Liver (tissue), 3 donors: ENCODE results near the gene RBM47.

Experiments
- CTCF ChIP-seq: fragments of 150-350 bp; IDR thresholded peaks from 2 replicates; pipeline ENCODE4 v1.5.1; 2017; ENCODE audit warnings: improper control_type of control experiment, low read depth, low read length; ENCODE audit not compliant: missing input control
- GABPA ChIP-seq, 2 donors: IDR thresholded peaks in 1 of 2; conservative IDR thresholded peaks in 1 of 2; 2 replicates each; pipeline ENCODE4 v1.6.1; 2016; ENCODE audit warnings: antibody characterized with exemption in 2 of 2, mild to moderate bottlenecking in 1 of 2, moderate library complexity in 1 of 2
- SP1 ChIP-seq: IDR thresholded peaks from 2 replicates; pipeline ENCODE4 v1.6.1; 2018; ENCODE audit warnings: antibody characterized with exemption, mild to moderate bottlenecking
- TAF1 ChIP-seq: conservative IDR thresholded peaks from 2 replicates; pipeline ENCODE4 v1.6.1; 2016; ENCODE audit warnings: antibody characterized with exemption, mild to moderate bottlenecking
- YY1 ChIP-seq: IDR thresholded peaks from 2 replicates; pipeline ENCODE4 v1.6.1; 2016; ENCODE audit warnings: antibody characterized with exemption, mild to moderate bottlenecking
- donor health status: healthy.
- donor health status: healthy.

DNA sequence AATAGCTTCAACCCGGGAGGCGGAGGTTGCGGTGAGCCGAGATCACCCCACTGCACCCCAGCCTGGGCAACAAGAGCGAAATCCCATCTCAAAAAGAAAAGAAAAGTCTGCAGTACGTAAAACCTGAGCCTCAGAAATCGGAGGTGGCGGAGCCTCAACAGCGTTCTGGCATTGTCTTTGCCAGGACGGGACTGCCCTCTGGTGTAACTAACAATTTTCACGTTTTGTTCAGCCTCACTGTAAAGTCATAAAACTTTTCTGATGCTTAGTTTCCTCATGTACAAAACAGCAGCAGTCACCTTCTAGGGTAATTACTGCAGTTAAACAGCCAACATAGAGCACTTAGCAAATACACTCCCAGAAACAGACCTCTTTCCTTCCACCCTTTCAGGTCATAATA is 121.7 kb downstream of the RBM47 start:
- TF ChIP-seq CTCF (no peak), GABPA (IDR thresholded peaks at IDR 0.05 in 1 of 2, conservative IDR thresholded peaks at IDR 0.05 in 1 of 2) (no peak), YY1 (no peak), SP1 (no peak), TAF1 (no peak)
